Fibroblast of pulmonary artery (primary cell): ENCODE data around the gene PHLPP2.

ENCODE experiments used
- DNase-seq: peaks from one replicate; pipeline ENCODE4 v3.0.0-alpha.2; 2010; ENCODE audit warnings: low read depth
- H3K4me3 ChIP-seq: replicated peaks from 2 replicates; pipeline ENCODE4 v1.5.1; 2011; ENCODE audit warnings: low read depth, mild to moderate bottlenecking, control low read depth, low read length, moderate library complexity
- CTCF ChIP-seq: IDR thresholded peaks from 2 replicates; pipeline ENCODE4 v1.5.1; 2011; ENCODE audit warnings: mild to moderate bottlenecking, control low read depth, low read length, inconsistent platforms; ENCODE audit errors: missing control alignments

PHLPP2 gene

DNA sequence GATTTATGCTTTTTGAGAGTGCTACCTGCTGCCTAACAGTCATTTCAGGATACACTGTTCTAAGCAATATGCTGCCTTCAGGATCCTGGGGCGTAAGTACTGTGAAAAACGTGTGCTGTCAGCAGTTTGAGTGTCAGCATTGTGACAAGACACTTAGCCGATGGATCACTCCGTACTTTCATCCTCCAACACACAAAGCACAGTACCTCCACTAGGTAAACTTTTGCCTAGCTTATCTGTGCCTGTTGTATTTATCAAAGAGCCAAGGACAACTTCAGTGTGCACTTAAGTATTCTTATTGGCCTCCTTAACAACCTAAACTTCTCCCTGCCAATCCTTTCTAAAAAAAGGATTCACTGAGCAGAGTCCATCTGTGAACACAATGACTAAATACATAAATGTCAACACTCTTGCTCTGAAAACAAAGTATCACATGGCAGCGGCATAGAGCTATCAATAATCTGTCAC, 33.8 kb upstream of the PHLPP2 start:
- H3K4me3 ChIP-seq = no peak overlapping the region
- no peak for TF ChIP-seq CTCF
- DNase-seq = no peak

GRCh38 chr16:71754652-71755051, 30.2 kb upstream of the PHLPP2 start:
- no peak for DNase-seq
- no peak for TF ChIP-seq CTCF
- no peak overlapping the region for H3K4me3 ChIP-seq

- DNase-seq = no peak
- TF ChIP-seq CTCF = no peak
- no peak overlapping the region for H3K4me3 ChIP-seq
These were observed 29.6 kb upstream of the PHLPP2 start for GRCh38 chr16:71754108-71754507.

GRCh38 chr16:71748226-71748625, 23.7 kb upstream of the PHLPP2 start:
- no peak for TF ChIP-seq CTCF
- H3K4me3 ChIP-seq = no peak overlapping the region
- no peak for DNase-seq

GRCh38 chr16:71746442-71747046, 22.0 kb upstream of the PHLPP2 start:
- TF ChIP-seq CTCF = peak; percentile 77
- peak; percentile 64 for DNase-seq
- H3K4me3 ChIP-seq = no peak overlapping the region

- no peak overlapping the region for H3K4me3 ChIP-seq
- no peak for TF ChIP-seq CTCF
- DNase-seq = no peak
These were observed 14.4 kb upstream of the PHLPP2 start for GRCh38 chr16:71738855-71739254.

- TF ChIP-seq CTCF = no peak
- H3K4me3 ChIP-seq = no peak overlapping the region
- no peak for DNase-seq
These were observed 13.0 kb upstream of the PHLPP2 start for GRCh38 chr16:71737501-71737900.
